Measurements from ENCODE around the gene UBE2E2.
"Not testable (repeated sequence)": the region's sequence is repeated elsewhere in the genome, so short reads cannot be mapped to it uniquely, and the experiment has no call there.

The UBE2E2 gene

DNA sequence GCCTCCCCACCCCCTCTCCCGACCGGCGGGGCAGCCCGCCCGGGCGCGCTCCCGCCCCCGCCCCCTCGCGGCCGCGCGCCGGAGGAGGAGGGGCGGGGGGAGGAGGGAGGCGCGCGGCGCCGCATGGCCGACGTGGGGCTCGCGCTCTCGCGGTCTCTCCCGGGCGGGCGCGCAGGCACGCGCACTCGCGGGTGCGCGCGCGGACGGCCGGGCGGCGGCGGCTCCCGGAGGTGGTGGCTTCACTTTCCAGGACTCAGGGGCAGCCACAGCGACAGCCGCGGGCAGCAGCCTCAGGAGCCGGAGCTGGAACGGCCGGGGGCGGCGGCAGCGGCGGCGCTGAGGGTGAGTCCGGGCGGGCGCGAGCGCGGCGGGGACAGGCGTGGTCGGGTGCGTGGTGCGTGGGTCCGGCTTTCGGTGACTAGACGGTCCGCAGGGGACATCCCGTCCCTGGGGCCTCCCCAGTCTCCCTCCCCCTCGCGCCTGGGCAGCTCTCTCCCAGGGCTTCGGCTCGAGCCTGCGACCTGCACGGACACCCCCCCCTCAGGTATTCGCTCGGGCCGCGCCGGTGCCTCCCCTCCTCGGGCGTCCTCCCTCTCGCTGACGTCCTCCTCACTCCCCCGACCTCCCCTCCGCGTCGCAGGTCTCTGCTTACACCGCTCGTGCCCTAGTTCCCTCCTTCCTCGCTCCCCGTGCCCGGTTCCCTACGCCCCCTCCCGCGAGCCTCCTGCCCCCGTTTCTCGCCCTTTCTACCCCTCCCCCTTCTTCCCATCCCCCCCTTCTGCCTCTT is at the start of gene UBE2E2:
TSS of gene UBE2E2 (plus strand) at position 407 of the 787 bp plus-strand sequence.
- peak; percentile 88 for DNase-seq (ENCODE audit: low spot score)

DNA sequence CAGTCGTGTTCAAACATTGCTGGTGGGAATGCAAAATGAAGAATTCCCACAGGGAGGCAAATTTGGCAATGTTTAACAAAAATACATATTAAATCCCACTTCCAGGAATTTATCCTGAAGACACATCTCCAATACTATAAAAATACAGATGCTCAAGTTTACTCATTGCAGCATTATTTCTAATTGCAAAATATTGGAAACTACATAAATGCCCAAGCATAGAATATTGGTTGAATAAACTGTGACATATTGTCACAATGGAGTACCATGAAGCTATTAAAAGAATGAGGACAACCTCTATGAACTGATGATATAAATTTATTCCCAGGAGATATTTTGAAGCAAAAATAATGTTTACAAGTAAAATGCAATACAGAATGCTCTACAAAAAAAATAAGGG is 49.7 kb upstream of the UBE2E2 start:
- no peak for DNase-seq (ENCODE audit: low spot score)

DNA sequence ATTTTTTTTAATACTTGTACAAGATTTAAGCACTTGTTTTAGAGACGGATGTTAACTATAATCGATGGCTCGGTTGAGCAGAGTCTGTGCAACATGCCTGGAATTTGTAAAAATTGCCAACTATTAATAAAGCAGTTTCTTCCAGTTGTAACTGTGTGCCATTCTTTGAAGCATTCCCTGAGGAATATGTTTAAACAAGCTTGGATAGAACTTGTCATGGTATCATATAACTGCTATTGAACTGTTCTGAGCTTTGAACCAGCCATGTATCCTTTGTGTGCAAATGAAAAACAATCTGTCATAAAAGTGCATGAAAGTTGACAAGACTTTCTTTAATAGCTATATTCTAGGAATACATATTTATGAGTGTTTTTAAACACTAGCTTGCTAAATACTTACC is 45.8 kb upstream of the UBE2E2 start:
- no peak for DNase-seq (ENCODE audit: low spot score)

DNA sequence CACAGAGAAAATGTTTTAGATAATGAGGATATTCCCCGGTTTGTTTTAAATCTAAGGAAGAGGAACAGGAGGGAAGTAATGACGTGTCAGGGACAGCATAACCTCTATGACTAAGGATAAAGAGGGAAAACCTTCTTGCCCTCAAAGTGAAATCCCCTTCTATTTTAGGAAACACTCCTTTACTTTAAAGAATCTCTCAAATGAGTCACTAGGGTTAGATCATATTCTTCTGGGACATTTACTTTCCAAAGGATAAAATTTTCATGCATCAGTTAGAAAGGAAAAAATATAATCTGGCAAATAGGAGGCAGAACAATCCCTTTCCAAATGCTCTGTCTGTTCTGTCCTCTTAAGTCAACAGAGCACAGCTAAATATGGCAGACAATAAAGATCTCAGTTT is 43.2 kb upstream of the UBE2E2 start:
- DNase-seq (ENCODE audit: low spot score) = peak; percentile 80

DNA sequence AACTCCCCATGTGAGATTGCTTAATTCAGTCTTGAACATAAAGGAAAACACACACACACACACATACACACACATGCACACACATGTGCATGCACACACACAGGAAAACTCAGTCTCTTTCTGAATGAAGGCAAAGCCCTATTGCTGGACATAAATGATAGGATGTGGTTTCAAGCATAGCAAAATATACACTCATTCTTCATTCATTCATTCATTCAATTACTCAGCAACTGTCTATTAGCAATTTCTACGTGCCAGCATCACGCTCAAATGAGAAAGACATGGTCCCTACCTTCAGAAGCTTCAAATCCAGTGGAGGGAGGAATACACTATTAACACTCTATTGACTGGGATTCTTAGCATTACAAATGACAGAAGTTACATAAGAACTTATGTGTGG is 41.8 kb upstream of the UBE2E2 start:
- no peak for DNase-seq (ENCODE audit: low spot score)

DNA sequence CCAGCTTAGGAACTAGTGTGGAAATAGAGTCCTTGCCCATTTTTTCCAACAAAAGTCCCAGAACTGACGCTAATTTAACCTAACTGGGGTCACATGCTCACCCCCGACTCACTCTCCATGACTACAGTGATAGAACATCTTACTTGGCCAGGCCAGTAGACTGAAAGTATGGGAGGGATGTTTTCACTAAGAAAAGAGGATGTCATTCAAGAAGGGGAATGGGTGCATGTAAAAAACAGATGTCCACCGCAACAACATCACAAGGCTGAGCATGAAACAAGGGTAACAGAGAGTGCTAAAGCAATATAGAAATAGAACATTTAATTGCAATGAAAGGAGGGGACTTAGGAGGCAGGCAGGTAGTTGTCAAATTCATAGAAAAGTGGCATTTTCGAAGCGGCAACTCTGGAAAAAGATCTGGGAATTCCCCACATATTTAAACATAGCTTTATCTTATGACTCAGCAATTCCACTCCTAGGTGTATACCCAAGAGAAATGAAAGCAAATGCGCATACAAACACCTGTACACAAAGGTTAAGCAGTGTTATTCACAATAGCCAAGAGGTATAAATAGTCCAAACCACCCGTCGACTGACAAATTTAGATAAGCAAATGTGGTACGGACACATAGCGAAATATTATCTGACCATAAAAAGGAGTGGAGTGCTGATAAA is 41.1 kb upstream of the UBE2E2 start:
- no peak for DNase-seq (ENCODE audit: low spot score)

DNA sequence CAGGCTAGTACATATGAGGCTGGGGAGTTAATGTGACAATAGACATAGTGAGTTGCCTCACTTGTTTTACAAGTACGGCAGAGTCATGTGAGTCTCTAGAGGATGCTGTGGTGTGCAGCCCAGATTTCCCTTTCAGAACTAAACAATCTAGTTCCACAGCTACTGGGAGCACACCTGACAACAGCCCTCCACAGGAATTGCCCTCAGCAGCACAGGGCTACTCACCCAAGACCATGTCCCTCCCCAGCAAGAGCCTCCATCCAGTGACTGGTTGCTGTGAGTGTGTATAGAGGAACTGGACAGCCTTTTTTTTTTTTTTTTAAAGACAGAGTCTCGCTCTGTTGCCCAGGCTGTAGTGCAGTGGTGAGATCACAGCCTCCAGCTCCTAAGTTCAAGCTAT is 40.2 kb upstream of the UBE2E2 start:
- no peak for DNase-seq (ENCODE audit: low spot score)

DNA sequence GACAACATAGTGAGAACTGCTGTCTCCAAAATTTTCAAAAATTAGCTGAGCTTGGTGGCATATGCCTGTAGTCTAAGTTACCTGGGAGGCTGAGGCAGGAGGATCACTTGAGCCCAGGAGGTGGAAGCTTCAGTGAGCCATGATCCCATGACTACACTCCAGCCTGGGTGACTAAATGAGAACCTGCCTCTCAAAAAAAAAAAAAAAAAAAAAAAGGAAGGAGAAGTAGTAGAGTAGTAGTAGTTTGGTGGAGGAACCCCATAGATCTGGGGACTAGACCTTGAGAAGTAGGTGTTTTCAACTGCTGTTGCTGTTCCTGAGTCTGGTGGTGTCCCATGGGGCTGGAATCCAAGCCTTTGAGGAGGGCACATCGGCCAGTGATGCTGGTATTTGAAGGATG is 38.4 kb upstream of the UBE2E2 start:
- DNase-seq (ENCODE audit: low spot score) = no peak

DNA sequence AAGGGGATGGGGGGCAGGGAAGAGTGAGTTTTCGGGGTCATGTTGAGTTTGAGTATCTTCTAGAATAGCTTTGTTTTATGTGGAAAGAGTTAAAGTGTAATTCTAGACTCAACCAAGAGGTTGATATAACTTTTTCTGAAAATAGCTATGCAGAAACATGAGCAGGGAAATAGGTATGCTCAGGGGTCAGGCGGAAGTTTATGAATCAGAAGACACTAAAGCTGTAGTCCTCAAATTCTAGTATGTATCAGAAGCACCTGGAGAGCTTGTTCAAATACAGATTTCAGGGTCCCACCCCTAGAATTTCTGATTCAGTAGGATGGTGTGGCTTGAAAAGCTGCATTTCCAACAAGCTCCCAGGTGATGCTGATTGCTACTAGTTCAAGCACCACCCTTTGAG is 37.6 kb upstream of the UBE2E2 start:
- DNase-seq (ENCODE audit: low spot score) = no peak

DNA sequence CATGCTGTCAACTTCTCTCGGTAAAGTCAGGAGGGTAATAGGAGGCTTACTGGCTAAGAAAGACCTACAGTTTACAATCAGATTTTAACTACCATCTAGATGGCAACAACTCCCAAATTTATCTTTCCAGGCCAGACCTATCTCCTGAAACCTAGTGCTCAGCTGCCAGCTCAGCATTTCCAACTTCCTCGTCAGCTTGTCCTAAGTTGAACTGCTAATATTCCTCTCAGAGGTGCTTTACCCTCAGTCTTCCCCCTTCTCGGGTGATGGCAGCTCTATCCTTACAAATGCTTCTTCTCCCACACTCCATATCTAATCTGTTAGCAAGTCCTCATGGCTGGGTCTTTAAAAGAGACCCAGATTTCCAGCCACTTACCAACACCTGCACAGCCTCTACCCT is 36.9 kb upstream of the UBE2E2 start:
- no peak for DNase-seq (ENCODE audit: low spot score)

DNA sequence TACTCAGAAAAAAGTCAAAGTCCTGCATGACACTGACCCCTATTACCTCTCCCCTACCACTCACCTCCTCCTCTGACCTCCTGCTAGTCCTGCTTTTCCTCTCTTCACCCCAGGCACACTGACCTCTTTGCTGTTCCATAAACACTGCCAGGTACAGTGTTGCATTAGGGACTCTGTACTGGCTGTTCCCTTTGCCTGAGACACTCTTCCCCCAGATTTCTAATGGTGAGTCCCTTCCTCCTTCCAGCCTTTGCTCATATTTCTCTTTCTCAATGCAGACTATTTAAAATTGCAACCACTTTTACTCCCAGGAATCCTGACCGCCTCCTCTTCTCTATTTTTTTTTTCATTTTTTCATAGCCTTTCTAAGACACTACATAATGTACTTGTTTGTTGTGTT is 36.3 kb upstream of the UBE2E2 start:
- no peak for DNase-seq (ENCODE audit: low spot score)

DNA sequence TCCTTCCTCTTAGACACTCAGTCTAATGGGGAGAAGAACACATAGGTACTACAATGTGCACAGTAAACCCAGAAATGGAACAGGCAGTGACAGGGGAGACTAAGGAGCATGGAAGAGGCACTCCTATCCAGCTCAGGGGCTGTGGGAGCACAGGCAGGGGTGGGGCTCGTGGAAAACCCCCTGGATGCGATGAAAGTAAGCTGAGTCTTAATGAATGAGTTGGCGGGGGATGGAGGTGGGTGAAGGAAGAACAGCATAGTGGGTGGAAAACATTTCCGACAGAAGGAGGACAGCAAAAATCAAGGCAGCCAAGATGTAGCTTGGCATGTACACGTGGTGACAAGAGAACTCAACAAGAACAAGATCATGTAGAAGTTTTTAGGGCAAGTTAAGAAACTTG is 33.6 kb upstream of the UBE2E2 start:
- DNase-seq (ENCODE audit: low spot score) = no peak

DNA sequence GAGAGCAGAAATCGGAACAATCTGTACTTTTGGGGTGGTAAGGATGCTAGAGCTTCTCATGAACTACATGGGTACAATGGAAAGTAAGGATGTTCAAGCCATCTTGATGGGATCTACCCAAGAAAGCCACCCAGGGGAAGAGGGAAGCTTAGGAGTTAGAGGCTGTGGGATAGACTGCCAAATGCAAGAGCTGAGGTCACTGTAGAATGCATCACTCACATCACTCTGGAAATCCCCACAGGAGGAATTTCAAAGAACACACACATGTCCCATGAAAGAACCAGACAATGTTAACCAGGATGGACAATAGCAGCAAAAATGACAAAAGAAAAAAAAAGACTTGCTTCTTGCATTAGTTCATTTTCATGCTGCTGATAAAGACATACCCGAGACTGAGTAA is 32.8 kb upstream of the UBE2E2 start:
- DNase-seq (ENCODE audit: low spot score) = no peak

DNA sequence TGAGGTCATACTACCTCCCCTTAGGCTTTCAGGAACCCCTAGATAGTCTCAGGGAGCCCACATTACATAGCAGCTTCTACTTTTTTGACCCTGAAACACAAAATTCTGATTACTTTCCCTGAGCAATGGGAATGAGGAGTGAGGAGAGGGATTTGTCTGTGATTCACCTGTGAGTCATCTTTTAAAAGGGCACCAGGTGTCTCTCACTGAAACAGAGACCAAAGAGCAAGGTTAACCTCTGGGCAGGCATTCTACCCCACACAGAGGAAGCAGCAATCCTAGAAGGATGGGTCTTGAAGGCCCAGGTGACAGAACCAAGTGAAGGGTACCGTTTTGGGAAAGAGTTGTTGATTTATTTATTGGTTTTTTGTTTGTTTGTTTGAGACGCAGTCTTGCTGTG is 31.1 kb upstream of the UBE2E2 start:
- DNase-seq (ENCODE audit: low spot score) = no peak

DNA sequence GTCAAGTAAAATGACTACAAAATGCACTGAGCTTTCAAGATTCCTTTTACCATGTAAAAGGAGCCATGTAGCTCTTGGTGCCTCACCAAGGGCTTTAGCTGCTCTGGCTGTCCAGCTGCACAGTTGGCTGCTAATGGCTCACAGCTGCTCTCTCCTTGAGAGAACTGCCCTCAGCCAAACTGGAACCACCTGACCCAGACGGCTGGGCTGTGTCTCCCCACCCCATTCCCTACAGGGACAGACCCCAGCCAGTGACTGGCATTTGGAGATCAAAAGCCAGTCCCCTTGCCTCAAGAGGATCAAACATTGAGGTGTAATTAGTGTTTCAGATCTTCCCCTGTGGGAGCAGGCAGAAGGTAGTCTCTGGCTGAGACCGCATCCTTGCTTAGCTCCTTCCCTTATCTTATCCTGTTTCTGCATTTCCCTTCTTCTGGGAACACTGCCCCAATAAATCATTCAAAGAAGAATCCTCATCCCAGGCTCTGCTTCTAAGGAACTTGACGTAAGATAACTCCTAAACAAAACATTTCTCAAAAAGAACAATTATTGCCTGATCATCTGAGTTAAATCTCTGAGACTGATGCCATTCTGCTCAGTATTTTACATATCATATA is 28.6 kb upstream of the UBE2E2 start:
- DNase-seq (ENCODE audit: low spot score) = no peak

DNA sequence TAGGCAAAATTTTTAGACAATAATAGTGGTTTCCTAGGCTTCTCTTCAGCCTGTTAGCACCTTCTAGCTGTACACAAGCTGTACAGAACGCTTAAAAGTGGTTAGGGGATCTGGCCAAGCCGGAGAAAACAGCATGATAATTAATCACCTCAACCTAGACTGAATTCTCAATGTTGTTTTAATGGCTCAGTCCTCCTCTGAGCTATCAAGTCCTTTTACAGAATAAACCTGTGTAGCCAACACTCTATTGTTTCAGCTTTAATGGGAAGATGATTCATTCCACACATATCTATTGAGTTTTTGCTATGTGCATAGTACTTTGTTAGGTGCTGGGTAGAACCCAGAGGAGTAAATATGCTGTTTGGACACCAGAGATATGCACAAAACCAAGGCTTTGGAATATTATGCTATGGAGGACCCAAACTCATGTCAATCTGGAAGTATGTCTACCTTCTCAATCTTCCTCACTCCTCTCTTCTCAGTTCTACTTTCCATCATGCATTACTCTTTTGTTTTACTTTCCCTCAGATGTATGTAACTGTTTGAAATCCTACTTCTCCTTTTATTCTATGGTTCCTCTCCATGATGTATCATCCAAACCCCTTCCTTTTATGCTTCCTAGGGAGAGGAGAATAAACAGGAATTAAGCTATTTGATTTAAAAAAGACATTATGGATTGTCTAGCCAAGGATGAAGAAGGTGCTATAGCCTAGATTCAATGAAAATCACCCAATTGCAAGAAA is 27.6 kb upstream of the UBE2E2 start:
- DNase-seq (ENCODE audit: low spot score) = no peak

DNA sequence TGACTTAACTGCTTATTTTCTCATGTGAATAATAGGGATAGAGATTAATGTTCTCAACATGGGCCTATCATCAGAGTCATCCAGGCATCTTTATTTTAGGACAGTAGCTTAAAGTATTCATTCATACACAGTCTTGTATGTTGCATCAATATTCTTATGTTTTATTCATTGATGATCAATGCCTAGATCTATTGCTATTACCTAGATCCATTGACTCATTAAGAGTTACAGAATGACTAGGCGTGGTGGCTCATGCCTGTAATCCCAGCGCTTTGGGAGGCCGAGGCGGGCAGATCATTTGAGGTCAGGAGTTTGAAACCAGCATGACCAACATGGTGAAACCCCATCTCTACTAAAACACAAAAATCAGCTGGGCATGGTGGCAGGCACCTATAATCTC is 26.3 kb upstream of the UBE2E2 start:
- DNase-seq (ENCODE audit: low spot score) = not testable (repeated sequence)

DNA sequence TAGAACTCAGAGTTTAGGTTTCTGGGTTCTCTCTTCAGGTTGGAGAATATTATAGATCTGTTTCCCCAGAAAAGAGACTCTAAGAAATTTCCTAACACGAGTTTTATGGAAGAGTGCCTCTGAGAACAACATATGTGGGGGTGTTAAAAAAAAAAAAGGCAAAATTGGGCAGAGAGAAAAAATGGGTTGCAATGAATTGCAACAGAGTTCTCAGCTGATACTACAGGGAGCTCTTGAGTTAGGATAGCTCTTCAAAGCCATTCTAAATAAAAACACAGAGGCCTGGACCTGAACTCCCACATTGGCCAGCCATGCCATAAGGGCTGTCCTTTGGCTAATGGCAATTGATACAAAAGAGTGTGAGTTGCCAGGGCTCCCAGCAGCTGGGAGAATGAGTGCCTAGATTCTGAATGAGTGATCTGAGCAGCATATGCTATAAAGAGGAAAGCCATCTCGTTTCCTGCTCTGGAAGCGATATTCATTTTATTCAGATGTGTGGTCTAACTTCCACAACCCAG is 20.1 kb upstream of the UBE2E2 start:
- DNase-seq (ENCODE audit: low spot score) = no peak

DNA sequence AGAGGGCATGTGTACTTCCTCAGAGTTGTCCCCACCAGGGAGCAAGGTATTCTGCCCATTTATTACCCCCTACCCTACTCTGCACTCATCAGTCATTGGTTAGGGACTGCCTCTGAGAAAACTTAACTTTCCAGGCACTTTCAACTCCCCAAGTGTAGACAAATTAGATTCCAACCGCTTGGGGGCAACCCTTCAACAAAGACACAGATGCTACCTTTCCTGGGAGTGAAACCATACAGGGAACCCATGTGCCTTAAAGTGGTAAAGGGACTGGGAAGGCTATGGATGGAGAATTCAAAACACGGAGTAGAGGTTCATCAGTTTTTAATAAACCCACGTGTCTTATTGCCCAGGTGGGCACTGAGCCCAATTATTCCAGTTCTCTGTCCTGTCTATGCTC is 19.4 kb upstream of the UBE2E2 start:
- peak; percentile 53 for DNase-seq (ENCODE audit: low spot score)

DNA sequence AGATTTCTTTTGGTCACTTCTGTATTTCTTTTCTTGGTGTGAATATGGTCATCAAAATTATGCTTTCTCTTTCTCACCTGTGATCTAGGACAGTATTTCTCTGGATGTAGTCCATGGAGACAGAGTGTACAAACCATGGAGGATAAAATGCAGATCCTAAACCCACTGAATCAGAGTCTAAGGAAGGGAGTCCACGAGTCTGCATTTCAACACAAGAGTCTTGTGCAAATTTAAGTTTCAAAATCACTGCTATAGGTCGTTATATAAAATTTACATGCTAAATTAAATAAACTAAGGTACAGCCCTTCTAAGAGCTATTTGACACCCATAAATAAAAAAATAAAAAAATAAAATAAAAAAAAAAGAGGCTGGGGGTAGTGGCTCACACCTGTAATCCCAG is 17.3 kb upstream of the UBE2E2 start:
- no peak for DNase-seq (ENCODE audit: low spot score)

DNA sequence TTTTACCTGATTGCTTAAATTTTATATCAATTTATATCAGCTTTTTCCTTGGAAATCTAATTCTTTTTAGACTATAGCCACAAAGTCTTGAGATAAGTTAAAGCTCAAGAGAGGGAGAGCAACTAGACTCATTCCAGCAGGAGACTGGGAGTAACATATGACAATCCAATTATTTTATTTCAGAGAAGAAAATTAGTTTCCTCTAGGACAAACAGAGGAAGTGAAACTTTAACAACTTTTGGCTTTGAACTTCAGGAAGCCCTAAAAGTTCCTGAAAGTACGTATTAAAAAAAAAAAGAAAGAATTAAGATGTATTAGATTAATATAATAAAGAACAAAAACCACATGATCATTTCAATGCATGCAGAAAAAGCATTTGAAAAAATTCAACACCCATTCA is 13.9 kb upstream of the UBE2E2 start:
- DNase-seq (ENCODE audit: low spot score) = no peak

DNA sequence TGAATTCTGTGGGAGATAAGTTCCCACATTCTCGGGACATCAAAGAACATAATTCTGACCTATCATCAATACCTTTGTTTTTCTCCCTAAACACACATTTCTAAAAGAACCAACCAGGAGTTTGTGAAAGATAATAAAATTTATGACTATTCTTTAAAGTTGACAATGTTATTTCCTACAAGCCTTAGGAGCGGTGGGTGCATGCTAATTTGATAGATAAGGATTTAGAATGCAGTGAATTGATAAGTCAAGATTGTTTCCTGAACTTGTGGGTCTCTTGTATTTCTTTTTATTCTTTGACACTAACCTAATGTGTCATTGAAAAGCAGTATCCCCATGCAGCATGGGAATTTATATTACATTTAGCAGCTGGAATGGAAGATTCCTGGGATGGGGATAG is 10.3 kb upstream of the UBE2E2 start:
- no peak for DNase-seq (ENCODE audit: low spot score)

DNA sequence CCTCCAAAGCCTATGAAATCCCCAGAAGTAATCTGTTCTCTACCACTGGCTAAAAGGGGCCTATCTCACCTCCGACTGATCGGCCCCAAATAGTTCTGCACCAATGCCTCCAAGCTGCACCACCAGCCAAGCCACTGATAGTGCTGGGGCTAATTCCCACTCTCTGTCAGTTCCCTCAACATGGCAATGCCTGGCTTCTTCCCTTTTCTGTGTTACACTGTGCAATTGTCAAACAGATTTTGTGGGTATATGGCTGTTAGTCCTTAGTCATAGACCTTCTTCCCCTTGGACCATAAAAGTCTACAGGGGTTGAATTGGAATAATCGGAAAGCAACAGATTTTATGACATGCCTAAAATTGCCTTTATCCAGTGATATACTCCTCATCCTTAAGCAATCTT is 9.3 kb upstream of the UBE2E2 start:
- no peak for DNase-seq (ENCODE audit: low spot score)

All from AG08395 (cell line).